ENCODE measurements around the gene MMP28.

GRCh38 chr17:35748341-35748841 is 47.0 kb downstream of the MMP28 start:
- TF ChIP-seq CTCF (IDR thresholded peaks at IDR 0.05): no peak
- no peak for TF ChIP-seq POLR2A (IDR thresholded peaks at IDR 0.05)
